ENCODE data around the gene PALD1. TPM values are rescaled to one million over a fixed set of nuclear protein-coding genes. Genes with fewer than 3 reads are reported as not detected.

The PALD1 gene
- total and polyA plus RNA-seq, 2 experiments from 2014 or later: 11.9 to 58.2 TPM

DNA sequence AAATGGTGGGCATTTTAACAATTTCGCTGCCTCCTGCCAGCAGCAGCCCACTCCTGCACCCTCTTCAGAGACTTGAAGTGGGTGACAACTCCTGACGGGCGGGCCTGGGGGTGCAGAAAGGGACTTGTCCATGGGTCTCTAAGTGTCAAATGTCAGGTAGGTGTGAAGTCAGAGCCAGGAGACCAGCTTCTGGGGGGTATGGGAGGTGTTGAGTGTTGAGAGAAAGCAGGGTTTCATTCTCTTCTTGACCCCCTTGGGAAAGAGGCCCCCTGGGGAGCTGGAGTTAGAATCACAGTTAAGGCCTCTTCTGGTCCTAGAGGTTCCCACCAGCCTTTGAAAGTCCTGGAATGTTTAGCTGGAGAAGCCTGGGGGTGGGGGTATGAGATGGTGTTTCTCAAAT lies 11.6 kb upstream of the PALD1 start:
- H3K36me3 Mint-ChIP-seq (ENCODE audit: low read depth): no peaks in the 10 kb centered on the region
- H3K4me1 ChIP-seq (ENCODE audit: insufficient read depth): 0 out of 2 replicates have a peak, but pooled peaks cover 3% of the 10 kb centered on the region
- no peak overlapping the region for H3K27ac Mint-ChIP-seq
- H3K4me3 Mint-ChIP-seq: no peak overlapping the region
- ATAC-seq (no peak), DNase-seq (ENCODE audit: low spot score) (no peak)
- H3K27me3 ChIP-seq (ENCODE audit: insufficient read depth): no peaks in the 10 kb centered on the region
- H3K9me3 Mint-ChIP-seq: no peaks in the 10 kb centered on the region; the same call in 2 of the 3 replicates
- no peaks in the 10 kb centered on the region for H3K9me2 ChIP-seq (ENCODE audit: insufficient read depth)
- H3F3A ChIP-seq (replicated peaks; ENCODE audit: low read depth): 0 out of 2 replicates have a peak, but pooled peaks cover 3% of the 10 kb centered on the region
- H3K27ac ChIP-seq (ENCODE audit: low read depth): no peak overlapping the region
- H3K4me1 Mint-ChIP-seq: peaks cover 11% of the 10 kb centered on the region; the same call in 2 of the 3 replicates
- no peaks in the 10 kb centered on the region for H3K79me2 ChIP-seq (replicated peaks; ENCODE audit: insufficient read depth)
- TF ChIP-seq ETS1 (IDR thresholded peaks at IDR 0.05) (no peak), REST (IDR thresholded peaks at IDR 0.05; ENCODE audit: unreplicated experiment) (no peak), EZH2phosphoT487 (IDR thresholded peaks at IDR 0.05; ENCODE audit: unreplicated experiment) (no peak), ZNF114 (CRISPR knock-in tag; IDR thresholded peaks at IDR 0.05) (no peak), POLR2AphosphoS5 (IDR thresholded peaks at IDR 0.05; ENCODE audit: low read depth) (no peak), CREB1 (CRISPR knock-in tag; IDR thresholded peaks at IDR 0.05; ENCODE audit: low read depth) (no peak), STAT1 (IDR thresholded peaks at IDR 0.05; ENCODE audit: unreplicated experiment) (no peak), ZNF331 (CRISPR knock-in tag; IDR thresholded peaks at IDR 0.05; ENCODE audit: low read depth) (no peak)
- TF ChIP-seq, protein P1, sequence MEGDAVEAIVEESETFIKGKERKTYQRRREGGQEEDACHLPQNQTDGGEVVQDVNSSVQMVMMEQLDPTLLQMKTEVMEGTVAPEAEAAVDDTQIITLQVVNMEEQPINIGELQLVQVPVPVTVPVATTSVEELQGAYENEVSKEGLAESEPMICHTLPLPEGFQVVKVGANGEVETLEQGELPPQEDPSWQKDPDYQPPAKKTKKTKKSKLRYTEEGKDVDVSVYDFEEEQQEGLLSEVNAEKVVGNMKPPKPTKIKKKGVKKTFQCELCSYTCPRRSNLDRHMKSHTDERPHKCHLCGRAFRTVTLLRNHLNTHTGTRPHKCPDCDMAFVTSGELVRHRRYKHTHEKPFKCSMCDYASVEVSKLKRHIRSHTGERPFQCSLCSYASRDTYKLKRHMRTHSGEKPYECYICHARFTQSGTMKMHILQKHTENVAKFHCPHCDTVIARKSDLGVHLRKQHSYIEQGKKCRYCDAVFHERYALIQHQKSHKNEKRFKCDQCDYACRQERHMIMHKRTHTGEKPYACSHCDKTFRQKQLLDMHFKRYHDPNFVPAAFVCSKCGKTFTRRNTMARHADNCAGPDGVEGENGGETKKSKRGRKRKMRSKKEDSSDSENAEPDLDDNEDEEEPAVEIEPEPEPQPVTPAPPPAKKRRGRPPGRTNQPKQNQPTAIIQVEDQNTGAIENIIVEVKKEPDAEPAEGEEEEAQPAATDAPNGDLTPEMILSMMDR (conservative IDR thresholded peaks at IDR 0.05; ENCODE audit: low read depth in 2 of 2): no peak
- no peak overlapping the region for H2AFZ ChIP-seq
- no peak overlapping the region for H3K4me3 ChIP-seq
- H3K4me2 ChIP-seq: no peak overlapping the region
- H3K36me3 ChIP-seq (ENCODE audit: insufficient read depth): no peaks in the 10 kb centered on the region
- H3K27me3 Mint-ChIP-seq (ENCODE audit: insufficient read depth, low read depth, poor library complexity): peaks cover 8% of the 10 kb centered on the region
- no peaks in the 10 kb centered on the region; the same call in 1 of the 2 replicates for H4K20me1 ChIP-seq (replicated peaks; ENCODE audit: insufficient read depth)
